IPS DF 19.7 (cell line): ENCODE measurements around the gene GPR137C.
"Not testable (repeated sequence)": the region's sequence is repeated elsewhere in the genome, so short reads cannot be mapped to it uniquely, and the experiment has no call there.

Experiments
- DNase-seq: peaks from one replicate; pipeline ENCODE4 v3.0.0-alpha.2; 2013; ENCODE audit warnings: low read depth, low spot score

The GPR137C gene

GRCh38 chr14:52568454-52568853, 15.8 kb downstream of the GPR137C start:
- DNase-seq = not testable (repeated sequence)

GRCh38 chr14:52575858-52576257, 23.2 kb downstream of the GPR137C start:
- no peak for DNase-seq

DNA sequence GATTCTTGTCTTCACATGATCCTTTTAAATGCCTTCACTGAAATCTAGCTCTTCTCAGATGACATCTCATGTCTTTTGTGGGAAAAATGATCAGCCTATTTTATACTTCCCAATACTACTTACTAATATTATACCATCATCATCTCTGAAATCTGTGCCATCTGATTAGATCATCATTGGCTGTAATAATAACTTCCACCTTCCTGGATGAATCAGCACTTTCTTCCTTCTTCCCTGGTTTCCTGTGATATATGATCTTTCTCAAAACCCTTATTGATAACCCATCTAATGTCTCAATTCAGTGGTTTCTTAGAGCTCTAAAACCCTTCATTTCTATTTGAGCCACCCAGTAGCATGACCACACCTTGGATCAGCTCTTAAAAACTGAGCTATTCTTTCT, 30.9 kb downstream of the GPR137C start:
- no peak for DNase-seq

GRCh38 chr14:52589646-52590045, 37.0 kb downstream of the GPR137C start:
- DNase-seq = no peak

DNA sequence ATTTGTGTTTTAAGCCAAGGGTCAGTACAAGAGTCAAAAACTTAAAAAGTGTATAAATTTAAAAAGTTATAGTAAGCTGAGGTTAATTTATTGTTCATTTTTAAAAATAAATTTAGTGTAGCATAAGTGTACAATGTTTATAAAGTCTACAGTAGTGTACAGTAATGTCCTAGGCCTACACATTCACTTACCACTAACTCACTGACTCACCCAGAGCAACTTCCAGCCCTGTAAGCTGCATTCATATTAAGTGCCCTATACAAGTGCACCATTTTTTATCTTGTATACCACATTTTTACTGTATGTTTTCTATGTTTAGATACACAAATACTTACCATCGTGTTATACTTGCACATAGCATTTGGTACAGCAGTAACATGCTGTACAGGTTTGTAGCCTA, 37.7 kb downstream of the GPR137C start:
- no peak for DNase-seq

DNA sequence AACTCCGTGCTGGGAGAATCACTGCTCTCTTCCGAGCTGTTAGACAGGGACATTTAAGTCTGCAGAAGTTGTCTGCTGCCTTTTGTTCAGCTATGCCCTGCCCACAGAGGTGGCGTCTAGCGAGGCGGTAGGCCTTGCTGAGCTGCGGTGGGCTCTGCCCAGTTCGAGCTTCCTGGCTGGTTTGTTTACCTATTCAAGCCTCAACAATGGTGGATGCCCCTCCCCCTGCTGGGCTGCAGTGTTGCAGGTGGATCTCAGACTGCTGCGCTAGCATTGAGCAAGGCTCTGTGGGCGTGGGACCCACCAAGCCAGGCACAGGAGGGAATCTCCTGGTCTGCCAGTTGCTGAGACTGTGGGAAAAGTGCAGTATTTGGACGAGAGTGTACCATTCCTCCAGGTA, 43.7 kb downstream of the GPR137C start:
- DNase-seq = no peak

- DNase-seq = no peak
Measured at GRCh38 chr14:52596861-52597260, 44.2 kb downstream of the GPR137C start.

- DNase-seq = no peak
Measured at GRCh38 chr14:52598568-52598967, 45.9 kb downstream of the GPR137C start.

- DNase-seq = no peak
Measured at GRCh38 chr14:52599974-52600373, 47.3 kb downstream of the GPR137C start.

GRCh38 chr14:52602131-52602530, 49.5 kb downstream of the GPR137C start:
- DNase-seq = no peak

GRCh38 chr14:52607061-52607460, 54.4 kb downstream of the GPR137C start:
- DNase-seq = no peak

DNA sequence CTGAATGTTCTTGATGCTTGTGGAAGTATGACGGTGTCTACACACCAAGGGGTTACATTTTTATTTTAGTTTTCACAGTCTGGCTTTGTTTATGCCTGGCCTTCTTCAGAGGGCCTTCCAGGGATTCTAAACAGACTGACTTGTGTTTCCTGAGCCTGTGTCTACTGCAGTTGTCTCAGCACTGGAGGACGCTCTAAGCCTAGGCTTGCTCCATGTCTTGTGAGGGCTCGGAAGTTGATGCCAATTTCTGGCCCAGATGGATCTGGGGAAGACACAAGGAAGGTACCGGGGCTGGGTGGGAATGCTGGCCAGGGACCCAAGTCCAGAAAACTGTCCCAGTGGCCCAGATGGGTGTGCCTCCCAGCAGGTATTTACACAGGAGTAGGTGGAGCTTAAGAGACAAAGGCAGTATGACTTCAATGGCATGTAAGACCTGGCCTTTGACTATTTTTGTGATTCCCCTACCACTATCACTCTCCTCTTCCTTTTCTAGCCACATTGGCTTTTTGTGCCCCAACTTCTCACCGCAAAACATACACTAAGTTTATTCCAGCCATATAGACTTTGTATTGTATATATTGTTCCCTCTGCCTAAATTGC, 56.9 kb downstream of the GPR137C start:
- no peak for DNase-seq

- no peak for DNase-seq
Measured at GRCh38 chr14:52610187-52610586, 57.6 kb downstream of the GPR137C start.

DNA sequence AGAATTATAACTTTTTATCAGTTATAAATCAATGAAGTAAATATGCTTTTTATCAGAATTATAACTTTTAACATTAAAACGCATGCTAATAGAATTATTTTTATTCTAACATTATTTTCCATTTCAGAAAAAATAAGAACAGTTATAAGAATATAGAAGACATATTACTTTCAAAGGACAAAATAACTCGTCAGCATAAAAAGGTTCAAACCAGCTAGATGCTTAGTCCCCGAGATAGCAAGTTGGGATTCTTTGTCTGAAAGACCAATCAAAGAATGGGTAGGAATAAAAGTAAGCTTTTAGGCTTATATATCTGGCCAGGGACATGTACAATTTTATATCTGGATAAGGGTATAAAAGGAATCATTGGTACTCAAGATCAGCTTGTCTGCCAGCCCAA, 66.0 kb downstream of the GPR137C start:
- DNase-seq = no peak

DNA sequence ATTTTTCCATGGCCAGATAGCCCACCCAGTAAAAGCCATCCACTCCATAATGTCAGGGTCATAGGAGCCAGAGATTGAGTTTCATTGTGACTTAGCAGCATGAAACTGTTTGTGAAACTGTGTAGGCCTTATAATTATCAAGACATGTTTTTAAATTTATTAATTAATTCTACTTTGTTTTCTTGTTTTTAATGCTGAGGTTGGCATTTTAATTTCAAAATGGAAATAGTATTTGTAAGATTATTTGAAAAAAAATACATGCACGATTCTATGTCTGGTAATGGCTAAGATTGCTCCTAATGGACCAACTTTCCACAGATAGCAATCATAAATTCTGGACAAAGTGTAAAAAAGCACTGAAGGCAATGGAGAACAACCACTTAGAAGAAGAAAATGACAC, 67.1 kb downstream of the GPR137C start:
- no peak for DNase-seq

DNA sequence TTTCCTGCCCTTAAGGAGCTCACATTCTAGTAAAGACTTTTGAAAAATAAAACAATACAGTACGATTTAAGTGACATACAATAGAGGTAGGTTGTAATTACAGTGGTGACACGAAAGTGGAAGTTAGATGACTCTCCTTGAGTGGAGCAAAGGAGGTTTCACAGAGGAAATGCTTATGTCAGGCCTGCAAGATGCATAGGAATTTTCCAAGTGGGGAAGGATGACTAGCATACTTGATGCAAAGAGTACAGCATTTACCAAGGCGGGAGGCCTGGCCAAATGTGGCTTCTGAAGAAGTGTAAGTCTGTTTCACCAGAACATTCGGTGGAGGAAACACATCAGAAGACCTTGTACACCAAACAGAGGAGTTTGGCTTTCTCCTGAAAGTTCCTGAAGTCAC, 87.5 kb downstream of the GPR137C start:
- no peak for DNase-seq

GRCh38 chr14:52641745-52642144, 89.1 kb downstream of the GPR137C start:
- DNase-seq = no peak

- DNase-seq = no peak
Measured at GRCh38 chr14:52649511-52649910, 96.9 kb downstream of the GPR137C start.

- DNase-seq = no peak
Measured at GRCh38 chr14:52650774-52651173, 98.1 kb downstream of the GPR137C start.

DNA sequence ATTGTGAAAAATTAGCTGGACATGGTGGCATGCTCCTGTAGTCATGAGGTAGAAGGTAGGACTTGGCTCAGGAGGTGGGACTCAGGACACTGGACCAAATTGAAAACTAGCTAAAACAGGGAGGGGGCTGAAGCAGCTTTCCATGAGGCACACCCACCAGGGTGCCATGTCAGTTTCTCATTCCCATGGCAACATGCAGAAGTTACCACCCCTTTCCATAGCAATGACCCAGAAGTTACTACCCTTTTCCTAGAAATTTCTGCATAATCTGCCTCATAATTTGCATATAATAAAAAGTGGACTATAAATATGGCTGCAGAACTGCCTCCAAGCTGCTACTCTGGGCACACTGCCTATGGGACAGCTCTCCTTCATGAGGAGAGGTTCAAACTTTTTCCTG, 104.3 kb downstream of the GPR137C start:
- DNase-seq = no peak

DNA sequence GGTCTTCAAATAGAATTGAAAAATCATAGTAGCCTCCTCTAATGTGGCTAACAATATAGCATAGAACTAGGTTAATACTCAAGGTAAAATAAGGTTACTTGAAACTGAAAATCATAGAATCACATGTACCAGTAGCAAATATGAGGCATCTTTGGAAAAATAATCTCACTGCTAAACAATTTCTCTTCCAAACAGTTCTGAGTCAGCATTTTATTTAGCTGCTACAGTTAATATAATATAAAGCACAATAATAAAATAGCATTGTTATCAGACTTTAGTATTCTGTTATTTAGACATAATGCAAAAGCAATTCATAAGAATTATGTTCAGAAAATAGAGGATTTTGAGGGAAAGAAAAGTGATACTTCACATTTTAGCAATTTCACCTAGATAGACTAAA, 107.7 kb downstream of the GPR137C start:
- no peak for DNase-seq

- no peak for DNase-seq
Measured at GRCh38 chr14:52660832-52661231, 108.2 kb downstream of the GPR137C start.

DNA sequence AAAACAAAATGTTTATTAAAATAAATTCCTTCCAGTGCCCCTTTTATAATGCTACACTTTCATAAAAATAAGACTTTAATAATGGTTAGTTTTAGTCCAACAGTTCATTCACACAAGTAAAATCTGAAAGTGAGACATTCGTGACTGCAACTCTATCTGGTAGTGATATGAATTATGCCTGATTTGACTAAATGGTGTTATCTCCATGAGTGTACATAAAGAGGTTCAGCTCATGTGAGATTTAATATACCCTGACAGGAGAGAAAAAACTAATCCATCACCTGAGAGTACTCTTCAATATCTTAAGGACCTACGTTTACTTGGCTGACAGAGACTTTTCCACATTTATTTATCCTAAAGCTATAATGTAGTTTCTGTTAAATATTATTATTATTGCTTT, 108.7 kb downstream of the GPR137C start:
- no peak for DNase-seq

DNA sequence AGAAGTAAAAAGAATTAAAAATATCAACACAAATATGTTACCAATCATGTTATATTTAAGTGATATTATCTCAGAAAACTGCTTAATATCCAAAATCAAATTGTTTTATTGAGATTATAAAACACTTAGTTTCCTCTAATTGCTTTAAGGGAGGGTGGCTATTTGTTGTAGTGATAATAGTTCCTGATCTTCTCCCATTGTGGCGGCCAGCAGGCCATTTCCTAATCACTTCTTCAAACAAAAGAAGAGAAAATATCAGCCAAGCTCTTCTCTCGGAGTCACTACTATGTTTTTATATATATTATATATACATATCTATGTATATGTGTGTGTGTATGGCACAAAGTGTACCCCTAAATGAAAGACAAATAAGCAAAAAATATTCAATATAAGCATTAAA, 111.2 kb downstream of the GPR137C start:
- no peak for DNase-seq
